Measurements from ENCODE around the gene RAB31.

The RAB31 gene

DNA sequence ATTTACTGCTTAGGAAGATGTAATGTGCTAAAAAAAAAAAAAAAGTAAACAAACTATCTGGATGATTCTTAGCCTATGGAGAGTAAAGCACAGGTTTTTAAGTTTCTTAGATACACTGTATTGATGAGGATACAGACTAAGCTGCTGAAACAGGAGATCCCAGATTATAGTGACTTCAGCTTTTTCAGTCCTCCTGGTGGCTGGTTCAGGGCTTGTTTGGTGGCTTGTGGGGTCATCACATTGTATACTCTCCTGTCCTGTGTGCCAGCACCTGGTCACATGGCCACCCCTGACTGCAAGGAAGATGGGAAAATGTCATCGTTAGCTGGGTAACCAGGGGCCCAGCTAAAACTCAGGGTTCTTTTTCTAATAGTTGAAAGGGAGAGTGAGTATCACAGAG lies 31.4 kb downstream of the RAB31 start:
- DNase-seq, result no peak

DNA sequence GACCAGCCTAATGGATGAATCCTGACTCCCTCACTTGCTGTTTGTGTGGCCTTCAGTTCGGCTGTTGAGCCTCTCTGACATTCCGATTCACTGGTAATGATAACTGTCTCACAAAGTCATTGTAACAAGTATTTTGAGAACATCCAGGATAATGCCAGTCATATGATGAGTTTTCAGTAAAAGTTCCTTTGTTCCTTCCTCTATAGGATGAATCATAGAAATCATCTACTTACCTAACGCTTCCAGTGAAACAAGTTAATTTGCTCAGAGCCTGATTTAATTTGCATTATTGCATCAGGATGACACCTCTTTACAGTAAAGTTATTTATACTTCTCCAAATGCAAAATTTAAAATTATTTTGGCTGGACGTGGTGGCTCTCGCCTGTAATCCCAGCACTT lies 32.0 kb downstream of the RAB31 start:
- DNase-seq, result no peak

DNA sequence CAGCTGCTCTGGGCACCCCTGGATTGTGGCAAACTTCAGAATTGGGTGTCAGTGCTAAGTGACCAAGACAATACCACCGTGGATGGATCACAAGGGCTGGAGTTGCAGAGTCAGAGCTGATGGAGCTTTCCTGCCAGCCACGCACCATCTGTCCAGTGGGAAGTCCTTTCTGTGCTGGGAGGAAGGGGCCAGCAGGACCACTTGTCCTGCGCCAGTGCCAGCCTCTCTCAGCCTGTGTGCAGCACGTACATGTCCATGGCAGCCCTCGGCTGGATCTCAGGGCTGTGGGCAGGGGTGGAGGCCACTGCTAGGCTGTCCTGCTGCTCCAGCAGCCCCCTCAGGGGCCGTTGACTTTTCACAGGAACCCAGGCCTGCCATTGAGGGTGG lies 33.3 kb downstream of the RAB31 start:
- no peak for DNase-seq

DNA sequence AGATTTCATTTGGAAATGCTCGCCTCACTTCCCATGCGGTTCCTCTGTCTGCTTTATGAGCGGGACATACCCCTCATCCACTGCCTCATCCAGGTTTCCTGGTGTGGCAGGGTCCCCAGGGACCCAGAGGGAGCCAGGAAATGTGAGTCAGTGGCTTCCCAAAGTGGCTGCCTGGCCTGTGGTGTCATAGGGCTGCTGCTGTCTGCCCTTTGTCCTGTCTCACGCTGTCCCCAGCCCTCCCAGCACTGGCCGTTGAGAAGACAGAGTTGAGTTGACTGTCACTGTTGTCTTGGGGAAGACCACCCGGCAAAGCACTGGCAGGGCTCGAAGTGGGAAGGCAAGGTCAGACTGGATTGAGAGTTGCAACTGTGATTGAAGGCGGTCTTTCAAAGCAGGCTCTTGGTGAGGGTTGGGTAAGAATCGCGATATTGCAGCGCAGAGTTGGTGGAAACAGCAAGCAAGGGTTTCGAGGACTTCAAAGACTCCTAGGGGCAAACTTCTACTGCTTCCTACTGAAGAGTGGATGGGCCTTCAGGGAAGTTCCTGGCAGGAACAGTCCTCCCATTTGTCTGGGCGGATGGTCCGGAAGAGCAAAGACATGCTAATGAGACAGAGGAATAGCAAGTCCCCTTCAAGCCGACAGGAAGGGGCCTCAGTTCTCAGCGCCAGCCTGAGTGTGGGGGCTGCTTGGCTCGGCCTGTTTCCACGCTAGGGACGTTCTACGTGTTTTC lies 33.9 kb downstream of the RAB31 start:
- DNase-seq, result peak; percentile 47

DNA sequence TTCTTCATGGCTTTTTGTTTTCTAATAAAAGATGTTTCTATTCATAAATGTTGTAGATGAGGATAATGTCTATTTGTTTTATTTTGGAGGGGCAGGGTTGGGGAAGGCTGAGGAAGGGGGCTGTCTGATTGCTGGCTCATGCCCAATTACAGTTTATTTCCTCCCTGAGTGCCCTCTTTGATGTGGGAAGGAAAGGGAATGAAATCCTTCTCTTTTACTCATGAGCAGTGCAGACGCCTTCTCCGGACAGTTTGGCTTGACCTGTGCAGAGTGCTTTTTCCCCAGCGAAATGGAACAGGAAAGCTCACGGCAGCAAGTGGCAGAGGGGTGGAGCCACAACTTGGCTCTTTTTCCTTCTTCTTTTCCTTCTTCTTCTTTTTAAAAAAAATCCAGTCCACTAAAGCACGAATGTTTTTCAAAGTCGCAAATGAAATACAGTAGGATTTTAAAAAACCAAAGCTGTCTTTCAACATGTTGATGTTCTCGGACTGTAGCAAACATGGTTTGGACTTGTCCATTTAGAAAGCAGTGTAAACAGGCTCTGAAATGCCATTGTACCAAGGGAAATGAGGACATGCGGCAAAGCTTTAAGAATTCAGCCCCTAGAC lies 34.5 kb downstream of the RAB31 start:
- DNase-seq, result peak; percentile 36

DNA sequence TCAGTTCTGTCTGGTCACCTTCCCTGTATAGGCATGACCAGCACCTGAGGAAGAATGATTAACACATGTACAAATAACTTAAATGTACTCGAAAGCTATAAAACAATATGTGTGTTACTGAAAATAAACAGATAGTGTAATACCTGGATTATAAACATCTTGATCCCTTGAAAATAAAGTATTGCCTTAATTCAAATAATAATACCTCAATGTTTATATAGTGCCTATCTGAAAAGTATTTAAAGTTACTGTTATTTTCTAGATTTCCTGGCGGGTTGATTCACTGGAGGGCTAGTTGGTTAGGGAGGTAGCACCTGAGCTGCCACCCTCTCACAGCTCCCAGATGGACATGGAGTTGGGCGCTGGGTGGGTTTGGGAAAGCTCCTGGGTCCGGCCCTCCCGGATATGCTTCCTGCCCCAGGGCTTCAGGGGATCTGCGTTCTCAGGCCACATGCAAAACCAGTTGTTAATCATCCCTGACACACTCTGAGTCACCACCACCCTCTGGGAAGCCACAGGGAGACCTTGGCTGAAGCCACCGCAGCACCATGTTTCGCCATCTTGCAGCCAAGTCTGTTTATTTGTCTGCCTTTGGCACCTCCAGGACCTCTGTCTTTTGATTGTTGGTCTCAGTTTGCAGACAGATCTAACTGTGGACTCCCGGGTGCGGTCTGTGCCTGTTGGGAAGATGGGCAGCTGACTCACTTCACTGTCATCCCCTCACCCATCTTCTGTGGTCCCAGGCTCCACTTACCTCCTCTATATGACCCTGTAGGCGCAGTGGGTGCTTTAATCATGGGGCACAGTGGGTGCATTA lies 35.3 kb downstream of the RAB31 start:
- peak; percentile 61 for DNase-seq

DNA sequence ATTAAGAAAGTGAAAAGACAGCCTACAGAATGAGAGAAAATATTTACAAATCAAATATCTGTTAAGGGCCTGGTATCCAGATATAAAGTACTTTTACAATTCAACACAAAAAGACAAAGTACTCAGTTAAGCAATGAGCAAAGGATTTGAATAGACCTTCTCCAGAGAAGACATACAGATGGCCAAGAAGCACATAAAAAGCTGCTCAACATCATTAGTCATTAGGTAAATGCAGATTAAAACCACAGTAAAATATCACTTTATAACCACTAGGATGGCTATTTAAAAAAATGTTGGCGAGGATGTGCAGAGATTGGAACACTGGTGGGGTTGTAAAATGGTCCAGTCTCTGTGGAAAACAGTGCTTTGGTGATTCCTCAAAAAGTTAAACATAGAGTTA lies 38.9 kb downstream of the RAB31 start:
- DNase-seq, result no peak

DNA sequence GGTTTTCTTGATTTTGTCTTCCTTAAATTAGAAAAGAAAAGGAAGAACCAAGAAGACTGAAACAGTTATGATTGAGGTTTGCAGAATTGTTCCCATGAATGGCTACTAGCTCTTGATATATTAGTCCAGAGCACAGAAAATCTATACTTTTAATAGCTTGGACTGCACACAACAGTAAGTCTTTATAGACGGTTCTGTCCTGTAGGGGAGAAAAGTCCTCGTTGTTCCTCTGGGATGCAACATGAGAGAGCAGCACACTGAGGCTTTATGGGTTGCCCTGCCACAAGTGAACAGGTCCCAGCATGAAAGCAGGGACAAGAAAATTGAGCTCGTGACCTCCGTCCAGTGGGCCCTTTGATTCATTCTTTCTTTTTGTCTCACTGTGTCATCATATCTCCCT lies 41.5 kb downstream of the RAB31 start:
- no peak for DNase-seq

DNA sequence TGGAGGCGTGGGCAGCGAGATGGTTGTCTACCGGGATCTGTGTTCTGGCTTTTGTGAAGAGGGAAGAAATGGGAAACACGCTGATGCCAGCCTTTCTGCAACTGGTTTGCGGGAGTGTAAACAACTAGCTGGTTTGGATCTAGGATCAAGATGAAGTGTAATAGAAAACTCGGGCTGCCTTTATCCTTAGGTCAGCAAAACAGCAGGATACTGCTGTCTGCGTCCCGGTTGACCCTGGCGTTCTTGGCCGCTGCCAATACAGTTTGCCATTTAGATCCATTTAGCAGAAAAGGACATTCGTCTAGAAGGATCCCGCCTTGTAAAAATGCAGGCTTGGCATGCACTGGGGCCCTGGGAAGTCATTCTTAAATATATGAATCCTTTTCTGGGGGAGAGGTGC lies 42.0 kb downstream of the RAB31 start:
- DNase-seq, result no peak

DNA sequence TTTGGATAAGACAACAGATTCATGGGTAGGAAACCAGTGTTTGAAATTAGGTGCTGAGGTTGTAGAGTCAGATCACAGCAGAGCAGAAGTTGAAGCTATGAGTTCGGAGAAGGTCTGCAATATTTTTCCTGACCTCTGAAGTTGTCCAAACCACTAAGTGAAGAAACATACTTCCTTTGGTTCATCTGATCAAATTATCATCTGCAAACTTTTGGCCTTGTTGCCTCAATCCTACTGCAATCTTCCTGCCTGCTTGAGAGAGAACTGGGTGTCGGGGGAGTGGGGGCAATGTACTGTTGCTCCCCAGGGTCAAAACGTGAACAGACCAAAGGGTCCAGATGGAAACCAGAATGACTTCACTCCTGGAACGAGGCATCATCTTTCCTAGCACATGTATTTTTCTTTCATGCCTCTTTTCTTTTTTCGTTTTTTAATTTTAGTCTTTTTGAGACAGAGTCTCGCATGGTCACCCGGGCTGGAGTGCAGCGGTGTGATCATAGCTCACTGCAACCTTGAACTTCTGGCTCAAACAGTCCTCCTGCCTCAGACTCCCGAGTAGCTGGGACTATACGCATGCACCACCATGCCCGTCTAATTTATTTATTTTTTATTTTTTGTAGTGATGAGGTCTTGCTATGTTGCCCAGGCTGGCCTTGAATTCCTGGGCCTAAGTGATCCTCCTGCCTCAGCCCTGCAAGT lies 42.7 kb downstream of the RAB31 start:
- no peak for DNase-seq

DNA sequence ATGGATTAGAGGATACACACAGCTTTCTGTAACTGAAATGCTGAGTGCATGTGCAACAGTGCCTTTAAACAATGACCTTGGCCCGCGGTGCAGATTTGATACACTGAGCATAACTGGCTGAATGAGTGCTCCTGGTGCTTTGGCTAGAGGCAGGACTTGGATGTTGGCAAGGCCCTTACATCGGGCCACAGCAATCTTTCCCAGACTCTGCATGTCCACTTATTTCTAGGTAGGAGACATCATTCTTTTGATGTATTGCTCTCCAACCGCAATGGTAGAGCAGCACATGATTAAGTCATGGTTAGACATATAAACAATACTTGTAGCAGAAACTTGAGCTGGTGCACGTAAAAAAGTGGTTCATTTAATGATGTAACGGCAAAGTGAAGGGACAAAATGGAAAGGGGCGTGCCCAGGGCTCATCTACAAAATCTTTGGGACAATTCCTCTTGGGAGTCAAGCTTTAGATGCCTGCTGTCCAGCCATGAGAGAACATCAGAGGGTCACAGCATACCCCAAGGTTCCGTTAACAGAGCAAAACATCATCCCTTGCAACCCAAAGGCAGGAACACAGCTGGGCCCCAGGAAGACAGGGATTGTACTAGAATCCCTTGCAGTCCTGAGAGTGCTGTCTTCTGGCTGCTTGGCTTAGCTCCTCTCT lies 43.4 kb downstream of the RAB31 start:
- DNase-seq, result no peak

DNA sequence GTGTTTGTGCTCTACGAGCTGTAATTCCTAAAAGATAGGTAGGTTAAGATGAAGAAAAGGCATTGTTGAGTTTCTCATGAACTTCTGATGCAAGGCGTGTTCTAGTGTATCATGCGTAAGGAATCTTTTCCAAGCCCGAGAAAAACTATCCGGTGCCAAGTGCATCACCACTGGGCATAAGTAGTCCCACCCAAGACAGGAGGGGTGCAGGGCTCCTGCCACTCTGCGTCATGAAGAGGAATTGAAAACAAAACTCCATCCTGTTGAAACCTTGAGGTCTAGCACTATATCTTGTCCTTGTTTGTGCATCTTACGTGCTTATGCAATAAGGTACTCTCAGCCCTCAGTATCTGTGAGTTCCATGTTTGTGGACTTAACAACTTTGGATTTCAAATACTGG lies 45.7 kb downstream of the RAB31 start:
- DNase-seq, result no peak

DNA sequence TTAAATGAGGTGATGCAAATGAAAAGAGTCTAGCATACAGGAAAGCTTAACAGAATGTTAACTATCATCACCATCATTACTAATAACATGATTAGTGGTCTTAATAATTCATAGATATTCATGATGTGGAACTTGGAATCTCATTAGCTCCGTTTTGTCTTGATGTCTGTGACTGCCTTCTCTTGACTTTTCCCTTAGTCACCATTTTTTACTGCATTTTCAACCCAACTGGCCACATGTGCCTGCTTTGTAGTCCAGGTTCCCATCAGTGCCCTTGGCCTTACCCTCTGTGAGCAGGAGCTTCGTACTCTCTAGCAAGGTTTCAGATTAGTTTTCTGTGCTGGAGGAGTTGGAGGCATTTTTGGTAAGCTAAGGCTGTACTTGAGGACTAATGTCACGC lies 47.0 kb downstream of the RAB31 start:
- DNase-seq, result no peak

DNA sequence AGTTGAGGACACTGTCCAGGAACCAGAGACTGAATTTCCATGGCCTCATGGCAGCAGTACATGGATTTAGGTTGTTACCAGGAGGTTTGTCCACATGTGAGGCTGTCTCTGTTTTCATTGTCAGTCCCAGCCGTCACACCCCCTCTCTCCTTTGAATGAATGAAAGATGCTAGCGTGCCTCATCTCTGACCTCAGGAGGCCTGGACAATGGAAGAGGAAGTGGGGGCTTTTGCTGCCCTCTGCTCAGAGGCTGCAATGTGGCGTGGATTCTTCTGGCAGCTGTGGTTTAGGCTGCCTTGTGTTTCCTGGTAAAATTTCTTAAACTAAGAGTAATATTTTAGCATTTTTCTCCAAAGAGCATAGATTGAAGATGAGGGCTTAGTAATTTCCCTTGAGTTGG lies 47.5 kb downstream of the RAB31 start:
- DNase-seq, result no peak

DNA sequence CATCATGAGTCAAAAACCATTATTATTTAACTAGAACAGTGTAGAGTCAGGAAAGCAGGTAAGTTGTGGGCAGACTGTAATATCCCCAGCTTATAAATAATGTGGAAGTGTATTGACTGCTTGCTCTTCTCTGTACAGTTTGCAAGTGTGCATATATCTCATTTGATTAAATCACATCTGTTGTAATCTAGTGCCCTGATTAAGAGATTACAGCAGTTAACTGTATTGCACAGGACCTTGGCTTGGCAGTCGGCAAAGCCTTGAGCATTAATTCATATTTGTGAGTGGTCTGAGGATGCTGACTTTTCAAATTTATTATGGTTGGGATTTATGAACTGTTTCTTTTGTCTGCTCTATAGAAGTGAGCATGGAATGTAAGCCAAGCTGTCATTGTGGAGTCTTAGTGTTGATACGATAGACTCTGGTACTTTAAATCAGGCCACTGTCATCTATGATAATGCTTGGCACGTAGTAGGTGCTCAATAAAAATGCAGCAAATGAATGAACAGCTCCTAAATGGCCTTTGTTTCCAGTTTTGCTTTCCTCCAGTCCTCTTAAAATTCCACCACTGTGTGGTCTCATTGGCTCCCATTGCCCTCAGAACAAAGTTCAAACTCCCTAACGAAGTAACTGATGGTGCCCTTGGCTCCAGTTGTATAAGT lies 48.3 kb downstream of the RAB31 start:
- no peak for DNase-seq

DNA sequence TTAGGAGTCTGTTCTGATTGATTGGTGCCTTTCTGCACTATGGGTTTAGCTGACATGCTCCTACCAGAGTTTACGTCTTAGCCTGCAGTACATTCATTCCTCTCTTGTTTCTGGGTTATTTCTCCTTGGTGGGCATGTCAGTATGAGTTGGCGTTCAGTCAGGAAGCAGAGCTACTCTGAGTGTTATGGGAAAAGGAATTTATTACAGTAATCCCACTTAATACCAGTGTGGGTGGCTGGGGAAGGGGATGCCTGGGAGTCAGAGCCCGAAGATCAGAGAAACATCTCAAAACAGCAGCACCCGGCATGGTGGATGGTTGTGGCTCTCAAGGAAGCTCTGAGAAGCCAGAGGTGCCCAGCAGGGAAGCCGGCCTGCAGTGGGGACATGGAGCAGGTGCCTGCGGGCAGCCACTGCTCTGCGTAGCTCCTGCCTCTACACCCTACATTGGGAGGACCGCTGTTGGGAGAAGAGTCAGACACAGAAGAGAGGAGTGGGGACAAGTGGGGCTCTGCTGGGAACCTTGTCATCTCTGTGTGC lies 48.9 kb downstream of the RAB31 start:
- no peak for DNase-seq

DNA sequence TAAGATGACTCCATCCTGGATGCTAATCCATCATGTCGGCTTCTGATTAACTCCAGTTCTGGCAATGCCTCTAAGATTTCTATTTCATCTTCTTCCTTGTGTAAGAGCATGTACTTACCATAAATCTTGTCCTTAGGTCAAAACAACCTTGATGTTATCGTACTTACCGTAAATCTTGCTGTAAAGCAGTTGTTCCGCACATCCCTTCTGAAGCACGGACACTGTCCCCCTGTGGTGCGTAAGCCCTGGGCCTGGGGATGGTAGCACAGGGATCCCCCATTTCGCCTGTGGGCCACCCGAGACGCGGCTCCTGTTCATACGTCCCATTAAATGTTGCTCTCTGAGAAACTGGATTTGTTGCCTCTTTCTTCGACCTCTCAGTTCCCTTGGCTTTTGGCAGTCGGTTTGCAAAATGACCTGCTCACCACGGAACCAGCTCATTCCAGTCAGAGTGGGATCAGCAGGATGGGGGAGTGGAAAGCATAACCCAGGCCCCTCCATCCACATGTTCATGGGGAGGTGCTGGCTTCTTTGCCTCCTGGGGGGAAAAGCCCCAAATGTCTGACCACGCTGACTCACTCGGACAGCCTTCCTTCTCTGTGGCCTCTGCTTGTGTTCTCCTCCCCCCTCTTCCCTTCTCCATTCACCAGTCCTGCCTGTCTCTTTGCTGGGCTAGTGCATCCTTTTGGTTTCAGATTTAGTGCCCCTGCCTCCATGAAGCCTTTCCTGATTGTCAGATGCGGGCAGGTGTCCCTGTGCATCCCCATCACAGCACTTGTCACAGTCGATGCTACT lies 49.9 kb downstream of the RAB31 start:
- no peak for DNase-seq

DNA sequence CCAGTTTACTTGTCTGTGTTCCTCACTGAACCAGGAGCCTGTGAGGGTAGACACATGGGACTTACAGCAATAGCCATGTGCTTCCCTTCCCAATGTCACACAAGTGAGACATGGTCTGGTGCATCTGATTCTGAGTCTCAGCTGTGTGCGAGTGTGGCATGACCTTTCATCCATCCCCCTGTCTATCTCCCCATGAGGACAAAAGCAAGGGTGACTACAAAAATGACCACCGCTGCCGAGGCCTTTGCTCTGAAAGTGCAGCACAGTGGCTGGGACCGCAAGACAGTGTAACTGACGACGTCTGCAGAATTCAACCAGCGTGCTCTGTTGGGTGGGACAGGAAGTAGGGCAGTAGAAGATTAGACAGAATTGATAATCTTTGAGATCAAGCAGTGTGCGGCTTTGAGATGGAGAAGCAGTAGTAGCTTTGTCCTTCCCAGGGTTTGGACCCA lies 50.5 kb downstream of the RAB31 start:
- no peak for DNase-seq

DNA sequence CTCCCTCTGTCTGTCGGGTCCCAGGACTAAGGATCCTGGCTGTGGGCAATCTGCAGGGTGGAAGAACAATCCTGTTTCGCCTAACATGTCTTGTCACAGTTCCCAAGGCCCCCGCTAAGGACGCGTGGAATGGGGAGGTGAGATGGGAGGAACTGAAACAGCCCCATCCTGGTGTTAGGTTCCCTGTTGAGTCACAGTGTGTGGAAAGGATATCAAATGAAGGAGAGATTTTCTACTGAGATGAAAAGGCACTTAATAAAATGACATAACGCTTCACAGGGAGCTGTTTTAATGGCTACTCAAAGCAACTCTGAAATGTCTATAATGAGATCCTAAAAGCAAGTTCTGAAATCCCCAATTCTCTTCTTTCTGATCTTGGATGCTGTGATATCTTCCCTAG lies 52.5 kb downstream of the RAB31 start:
- no peak for DNase-seq

DNA sequence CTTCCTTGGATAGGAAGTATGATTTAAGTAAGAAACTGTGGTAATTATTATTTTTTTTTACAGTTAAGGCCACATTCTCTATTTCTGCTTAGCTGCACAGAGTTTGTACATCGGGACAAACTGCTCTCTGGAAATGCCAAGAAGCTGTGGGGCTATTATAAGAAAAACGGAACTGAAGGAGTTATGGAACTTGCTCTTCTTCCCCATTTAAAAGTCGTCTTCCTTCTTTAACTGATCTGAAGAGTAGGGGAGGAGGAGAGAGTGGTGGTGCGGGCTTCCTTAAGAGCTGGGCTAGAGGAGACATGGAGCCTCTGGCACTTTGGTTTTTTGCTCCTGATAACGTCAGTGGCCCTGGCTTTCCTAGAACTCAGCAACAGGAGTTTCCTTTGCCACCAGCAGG lies 54.4 kb downstream of the RAB31 start:
- no peak for DNase-seq

DNA sequence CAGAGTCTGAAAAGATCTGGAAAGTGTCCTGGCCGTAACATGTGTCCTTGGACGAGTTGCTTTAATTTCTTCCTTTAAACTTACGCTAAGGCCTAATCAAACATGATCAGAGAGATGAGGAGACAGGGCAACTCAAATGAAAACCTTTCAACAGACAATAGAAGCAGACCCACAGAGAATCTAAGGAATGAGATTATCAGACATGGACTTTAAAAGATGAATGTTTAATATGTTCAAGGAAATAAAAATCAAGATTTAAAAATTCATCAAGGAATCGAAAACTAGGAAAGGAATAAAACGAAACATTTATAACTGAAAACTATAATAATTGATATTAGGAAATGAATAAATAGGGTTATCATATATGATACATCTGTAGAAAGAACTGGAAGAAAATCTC lies 55.1 kb downstream of the RAB31 start:
- no peak for DNase-seq

Data from left hindlimb (tissue), 1 donor.